ENCODE measurements around the gene RGS3.

Gene RGS3

DNA sequence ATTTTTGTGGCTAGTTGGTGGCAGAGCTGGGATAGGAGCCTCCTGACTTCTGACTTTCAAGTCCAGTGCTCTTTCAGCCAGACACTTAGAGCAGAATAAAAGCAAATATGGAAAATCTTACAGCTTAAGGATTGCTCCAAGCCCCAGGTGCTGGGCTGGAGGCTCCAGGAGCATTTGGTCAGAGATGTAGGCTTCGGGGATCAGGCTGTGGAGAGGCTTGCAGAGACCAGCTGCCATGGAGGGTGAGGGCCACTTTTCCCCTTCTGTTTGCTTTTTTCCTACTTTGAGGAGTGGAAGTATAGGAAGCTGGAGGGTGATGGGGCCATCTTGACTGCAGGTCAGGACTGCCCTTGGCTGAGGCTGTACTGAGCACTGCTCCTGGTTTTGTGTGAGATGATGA, 58.9 kb downstream of the RGS3 start:
- peak overlapping the region; percentile 94 for H3K4me2 ChIP-seq (ENCODE audit: low read depth, low read length)
- H3K4me3 ChIP-seq (ENCODE audit: low read length): peak overlapping the region; percentile 37; the same call in 1 of the 2 replicates
- peak overlapping the region; percentile 56; the same call in 1 of the 2 replicates for H3K9ac ChIP-seq (ENCODE audit: low read length)
- H3K79me2 ChIP-seq (ENCODE audit: low read length): peaks cover 44% of the 10 kb centered on the region
- no peaks in the 10 kb centered on the region for H3K36me3 ChIP-seq (replicated peaks; ENCODE audit: insufficient read depth, low read length)
- H3K27ac ChIP-seq (ENCODE audit: low read length): peak overlapping the region; percentile 92
- peaks cover 68% of the 10 kb centered on the region for H3K4me1 ChIP-seq (ENCODE audit: low read length)
- H3K27me3 ChIP-seq (replicated peaks; ENCODE audit: insufficient read depth, low read length): no peaks in the 10 kb centered on the region
- no peak overlapping the region for H2AFZ ChIP-seq (ENCODE audit: low read length)
- H3F3A ChIP-seq (ENCODE audit: insufficient read depth, low read length): peaks cover 32% of the 10 kb centered on the region
- TF ChIP-seq CTCF (IDR thresholded peaks at IDR 0.05; ENCODE audit: low read length) (no peak), EZH2phosphoT487 (IDR thresholded peaks at IDR 0.05; ENCODE audit: low read length) (no peak), EZH2 (optimal IDR thresholded peaks at IDR 0.05; ENCODE audit: low read depth, low read length) (no peak)
- DNase-seq: no peak
- no peaks in the 10 kb centered on the region for H4K20me1 ChIP-seq (ENCODE audit: insufficient read depth, low read length)
- H3K9me3 ChIP-seq (replicated peaks; ENCODE audit: insufficient read depth, low read length): no peaks in the 10 kb centered on the region
- H3K9me2 ChIP-seq (replicated peaks; ENCODE audit: insufficient read depth, low read length): no peaks in the 10 kb centered on the region

GRCh38 chr9:113522858-113523257, 59.3 kb downstream of the RGS3 start:
- DNase-seq: no peak
- peak overlapping the region; percentile 92 for H3K27ac ChIP-seq (ENCODE audit: low read length)
- H3K4me1 ChIP-seq (ENCODE audit: low read length): peaks cover 64% of the 10 kb centered on the region
- TF ChIP-seq EZH2phosphoT487 (IDR thresholded peaks at IDR 0.05; ENCODE audit: low read length) (no peak), CTCF (IDR thresholded peaks at IDR 0.05; ENCODE audit: low read length) (no peak), EZH2 (optimal IDR thresholded peaks at IDR 0.05; ENCODE audit: low read depth, low read length) (no peak)
- H3K4me3 ChIP-seq (ENCODE audit: low read length): peak overlapping the region; percentile 37
- H3K9ac ChIP-seq (ENCODE audit: low read length): peak overlapping the region; percentile 56
- H3K4me2 ChIP-seq (ENCODE audit: low read depth, low read length): peak overlapping the region; percentile 94
- H3K79me2 ChIP-seq (ENCODE audit: low read length): peaks cover 40% of the 10 kb centered on the region
- H3F3A ChIP-seq (ENCODE audit: insufficient read depth, low read length): peaks cover 28% of the 10 kb centered on the region
- H3K36me3 ChIP-seq (replicated peaks; ENCODE audit: insufficient read depth, low read length): no peaks in the 10 kb centered on the region
- no peak overlapping the region; the same call in 1 of the 2 replicates for H2AFZ ChIP-seq (ENCODE audit: low read length)
- no peaks in the 10 kb centered on the region for H3K9me2 ChIP-seq (replicated peaks; ENCODE audit: insufficient read depth, low read length)
- H4K20me1 ChIP-seq (ENCODE audit: insufficient read depth, low read length): no peaks in the 10 kb centered on the region
- no peaks in the 10 kb centered on the region for H3K27me3 ChIP-seq (replicated peaks; ENCODE audit: insufficient read depth, low read length)
- H3K9me3 ChIP-seq (replicated peaks; ENCODE audit: insufficient read depth, low read length): no peaks in the 10 kb centered on the region

DNA sequence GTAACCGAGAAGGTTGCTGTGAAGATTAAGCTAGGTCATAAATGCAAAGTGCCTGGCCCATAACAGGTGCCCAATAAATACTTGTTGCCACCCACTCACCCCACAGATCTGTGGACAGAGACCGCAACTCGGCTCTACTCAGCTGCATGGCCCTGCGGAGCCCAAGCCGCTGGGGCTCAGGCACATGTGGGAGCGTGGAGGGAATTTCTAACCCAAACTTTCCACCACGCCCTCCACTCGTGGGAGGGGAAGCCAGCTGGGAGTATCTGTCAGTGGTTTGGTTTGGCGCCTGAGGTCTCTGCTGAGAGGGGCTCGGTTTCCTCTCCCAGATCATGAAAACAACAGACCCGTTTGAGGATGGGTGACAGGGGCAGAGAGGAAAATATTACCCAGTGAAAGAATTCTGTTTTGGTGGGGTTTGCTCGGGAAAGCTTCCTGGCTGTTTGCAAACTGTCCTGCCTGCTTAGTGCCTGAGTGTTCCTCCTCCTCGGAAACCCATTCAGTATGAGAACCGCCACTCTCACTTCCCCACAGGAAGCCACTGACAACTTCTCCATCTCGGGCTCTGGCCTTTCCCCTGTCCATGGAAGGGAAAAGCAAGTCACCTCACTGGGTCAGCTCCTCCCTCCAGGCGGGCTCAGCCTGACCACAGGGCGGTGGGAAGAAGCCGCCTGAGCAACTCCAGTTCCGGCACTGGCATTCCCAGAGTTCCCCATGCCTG, 60.1 kb downstream of the RGS3 start:
- H2AFZ ChIP-seq (ENCODE audit: low read length): peak overlapping the region; percentile 29; the same call in 1 of the 2 replicates
- peak overlapping the region; percentile 92 for H3K27ac ChIP-seq (ENCODE audit: low read length)
- H3K9me3 ChIP-seq (replicated peaks; ENCODE audit: insufficient read depth, low read length): no peaks in the 10 kb centered on the region
- H3K36me3 ChIP-seq (replicated peaks; ENCODE audit: insufficient read depth, low read length): no peaks in the 10 kb centered on the region
- H4K20me1 ChIP-seq (ENCODE audit: insufficient read depth, low read length): no peaks in the 10 kb centered on the region
- TF ChIP-seq CTCF (IDR thresholded peaks at IDR 0.05; ENCODE audit: low read length) (no peak), EZH2phosphoT487 (IDR thresholded peaks at IDR 0.05; ENCODE audit: low read length) (no peak), EZH2 (optimal IDR thresholded peaks at IDR 0.05; ENCODE audit: low read depth, low read length) (no peak)
- peaks cover 33% of the 10 kb centered on the region for H3K79me2 ChIP-seq (ENCODE audit: low read length)
- H3F3A ChIP-seq (ENCODE audit: insufficient read depth, low read length): peaks cover 26% of the 10 kb centered on the region
- H3K4me1 ChIP-seq (ENCODE audit: low read length): peaks cover 57% of the 10 kb centered on the region
- peak overlapping the region; percentile 37 for H3K4me3 ChIP-seq (ENCODE audit: low read length)
- no peaks in the 10 kb centered on the region for H3K27me3 ChIP-seq (replicated peaks; ENCODE audit: insufficient read depth, low read length)
- H3K9me2 ChIP-seq (replicated peaks; ENCODE audit: insufficient read depth, low read length): no peaks in the 10 kb centered on the region
- peak overlapping the region; percentile 56 for H3K9ac ChIP-seq (ENCODE audit: low read length)
- H3K4me2 ChIP-seq (ENCODE audit: low read depth, low read length): peak overlapping the region; percentile 94
- DNase-seq: peak; percentile 90

Data from MM.1S (cell line).